K562 (cell line): Measurements from ENCODE around the gene TP53BP2.

Experiments
- EGR1 ChIP-seq: fragments of 450-650 bp; conservative IDR thresholded peaks from 2 replicates; pipeline ENCODE4 v1.6.1; 2017; ENCODE audit warnings: mild to moderate bottlenecking
- GABPA ChIP-seq: fragments of 200-800 bp; sonication (Bioruptor generic); conservative IDR thresholded peaks from 2 replicates; pipeline ENCODE4 v1.6.1; 2016; ENCODE audit warnings: low read depth, missing genetic modification characterization, missing compliant biosample characterization
- HDAC6 ChIP-seq: IDR thresholded peaks from 2 replicates; pipeline ENCODE4 v1.6.1; 2012; ENCODE audit warnings: low read depth, mild to moderate bottlenecking, control low read depth, inconsistent platforms, low read length, moderate library complexity
- NFIC ChIP-seq: fragments of 450-650 bp; IDR thresholded peaks from 2 replicates; pipeline ENCODE4 v1.6.1; 2017; ENCODE audit warnings: mild to moderate bottlenecking, inconsistent platforms
- PHF20 ChIP-seq: fragments of 450-650 bp; IDR thresholded peaks from 2 replicates; pipeline ENCODE4 v1.6.1; 2018; ENCODE audit not compliant: partially characterized antibody
- PRPF4 ChIP-seq: fragments of 200-400 bp; formaldehyde crosslinking; IDR thresholded peaks from one replicate; pipeline ENCODE4 v1.6.1; 2017; ENCODE audit warnings: low read length, low read depth, mild to moderate bottlenecking; ENCODE audit not compliant: insufficient read depth, poor library complexity, severe bottlenecking
- RFX5 ChIP-seq: IDR thresholded peaks from 2 replicates; pipeline ENCODE4 v1.6.1; 2011; ENCODE audit warnings: low read depth, mild to moderate bottlenecking, improper control_type of control experiment, low read length
- TCF7 ChIP-seq: sonication (generic); IDR thresholded peaks from 2 replicates; pipeline ENCODE4 v1.6.1; 2016; ENCODE audit warnings: antibody characterized with exemption, borderline replicate concordance
- TSC22D4 ChIP-seq: fragments of 450-650 bp; IDR thresholded peaks from 2 replicates; pipeline ENCODE4 v1.6.1; 2016; ENCODE audit warnings: missing genetic modification characterization, missing biosample characterization, control low read depth
- TF ChIP-seq, protein P1 (sequence below): fragments of 250-450 bp; sonication (Bioruptor Pico); IDR thresholded peaks from 2 replicates; pipeline ENCODE4 v1.8.0; 2022; ENCODE audit warnings: moderate library complexity, mild to moderate bottlenecking, inconsistent platforms
- TF ChIP-seq, protein P2 (sequence below), 3 experiments: IDR thresholded peaks in 2 of 3; conservative IDR thresholded peaks in 1 of 3; 2 replicates each; pipeline ENCODE4 v1.5.1; 2011 to 2012; ENCODE audit warnings: low read length in 3 of 3, mild to moderate bottlenecking in 3 of 3, control low read depth in 2 of 3, improper control_type of control experiment in 1 of 3, inconsistent platforms in 1 of 3, low read depth in 1 of 3, mixed read lengths in 1 of 3, moderate library complexity in 1 of 3; ENCODE audit not compliant: insufficient read depth in 2 of 3
- TF ChIP-seq, protein P3 (sequence below): sonication (generic); formaldehyde crosslinking; IDR thresholded peaks from 2 replicates; pipeline ENCODE4 v1.5.0; 2020; ENCODE audit warnings: missing genetic modification reagents

DNA sequence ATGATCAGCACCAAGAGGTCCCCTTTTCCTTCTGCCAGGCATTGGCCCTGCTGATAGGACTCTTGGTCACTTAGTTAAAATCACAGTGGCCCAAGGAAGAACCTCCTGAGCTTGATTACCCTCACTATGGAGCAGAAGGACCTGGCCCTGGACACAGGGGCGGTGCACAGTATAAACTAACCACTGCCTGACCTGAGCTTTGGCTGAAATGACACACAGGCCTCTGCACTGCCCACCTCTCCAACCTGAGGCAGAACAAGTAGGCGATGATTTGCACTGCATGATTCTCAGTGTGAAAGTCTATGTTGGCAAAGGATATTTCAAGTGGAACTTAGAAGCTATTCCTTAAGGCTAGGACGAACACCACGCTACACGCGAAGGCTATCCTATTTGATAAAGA lies 84.9 kb downstream of the TP53BP2 start:
- TF ChIP-seq PRPF4 = no peak
- TF ChIP-seq, protein P1, sequence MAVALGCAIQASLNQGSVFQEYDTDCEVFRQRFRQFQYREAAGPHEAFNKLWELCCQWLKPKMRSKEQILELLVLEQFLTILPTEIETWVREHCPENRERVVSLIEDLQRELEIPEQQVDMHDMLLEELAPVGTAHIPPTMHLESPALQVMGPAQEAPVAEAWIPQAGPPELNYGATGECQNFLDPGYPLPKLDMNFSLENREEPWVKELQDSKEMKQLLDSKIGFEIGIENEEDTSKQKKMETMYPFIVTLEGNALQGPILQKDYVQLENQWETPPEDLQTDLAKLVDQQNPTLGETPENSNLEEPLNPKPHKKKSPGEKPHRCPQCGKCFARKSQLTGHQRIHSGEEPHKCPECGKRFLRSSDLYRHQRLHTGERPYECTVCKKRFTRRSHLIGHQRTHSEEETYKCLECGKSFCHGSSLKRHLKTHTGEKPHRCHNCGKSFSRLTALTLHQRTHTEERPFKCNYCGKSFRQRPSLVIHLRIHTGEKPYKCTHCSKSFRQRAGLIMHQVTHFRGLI (CRISPR knock-in tag) = no peak
- TF ChIP-seq, protein P2, sequence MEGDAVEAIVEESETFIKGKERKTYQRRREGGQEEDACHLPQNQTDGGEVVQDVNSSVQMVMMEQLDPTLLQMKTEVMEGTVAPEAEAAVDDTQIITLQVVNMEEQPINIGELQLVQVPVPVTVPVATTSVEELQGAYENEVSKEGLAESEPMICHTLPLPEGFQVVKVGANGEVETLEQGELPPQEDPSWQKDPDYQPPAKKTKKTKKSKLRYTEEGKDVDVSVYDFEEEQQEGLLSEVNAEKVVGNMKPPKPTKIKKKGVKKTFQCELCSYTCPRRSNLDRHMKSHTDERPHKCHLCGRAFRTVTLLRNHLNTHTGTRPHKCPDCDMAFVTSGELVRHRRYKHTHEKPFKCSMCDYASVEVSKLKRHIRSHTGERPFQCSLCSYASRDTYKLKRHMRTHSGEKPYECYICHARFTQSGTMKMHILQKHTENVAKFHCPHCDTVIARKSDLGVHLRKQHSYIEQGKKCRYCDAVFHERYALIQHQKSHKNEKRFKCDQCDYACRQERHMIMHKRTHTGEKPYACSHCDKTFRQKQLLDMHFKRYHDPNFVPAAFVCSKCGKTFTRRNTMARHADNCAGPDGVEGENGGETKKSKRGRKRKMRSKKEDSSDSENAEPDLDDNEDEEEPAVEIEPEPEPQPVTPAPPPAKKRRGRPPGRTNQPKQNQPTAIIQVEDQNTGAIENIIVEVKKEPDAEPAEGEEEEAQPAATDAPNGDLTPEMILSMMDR (IDR thresholded peaks at IDR 0.05 in 2 of 3, conservative IDR thresholded peaks at IDR 0.05 in 1 of 3; ENCODE audit: insufficient read depth in 2 of 3, low read depth in 1 of 3, low read length in 3 of 3) = no peak
- no peak for TF ChIP-seq GABPA (tag)
- TF ChIP-seq EGR1 = no peak
- TF ChIP-seq NFIC = no peak
- no peak for TF ChIP-seq PHF20
- no peak for TF ChIP-seq TCF7
- TF ChIP-seq RFX5 = no peak
- no peak for TF ChIP-seq HDAC6
- TF ChIP-seq, protein P3, sequence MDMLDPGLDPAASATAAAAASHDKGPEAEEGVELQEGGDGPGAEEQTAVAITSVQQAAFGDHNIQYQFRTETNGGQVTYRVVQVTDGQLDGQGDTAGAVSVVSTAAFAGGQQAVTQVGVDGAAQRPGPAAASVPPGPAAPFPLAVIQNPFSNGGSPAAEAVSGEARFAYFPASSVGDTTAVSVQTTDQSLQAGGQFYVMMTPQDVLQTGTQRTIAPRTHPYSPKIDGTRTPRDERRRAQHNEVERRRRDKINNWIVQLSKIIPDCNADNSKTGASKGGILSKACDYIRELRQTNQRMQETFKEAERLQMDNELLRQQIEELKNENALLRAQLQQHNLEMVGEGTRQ = no peak
- TF ChIP-seq TSC22D4 (tag) = no peak
